Measurements from ENCODE around the gene CFAP45.

Gene CFAP45

GRCh38 chr1:159935719-159936272 lies 35.8 kb upstream of the CFAP45 start:
- FAIRE-seq = no peak

DNA sequence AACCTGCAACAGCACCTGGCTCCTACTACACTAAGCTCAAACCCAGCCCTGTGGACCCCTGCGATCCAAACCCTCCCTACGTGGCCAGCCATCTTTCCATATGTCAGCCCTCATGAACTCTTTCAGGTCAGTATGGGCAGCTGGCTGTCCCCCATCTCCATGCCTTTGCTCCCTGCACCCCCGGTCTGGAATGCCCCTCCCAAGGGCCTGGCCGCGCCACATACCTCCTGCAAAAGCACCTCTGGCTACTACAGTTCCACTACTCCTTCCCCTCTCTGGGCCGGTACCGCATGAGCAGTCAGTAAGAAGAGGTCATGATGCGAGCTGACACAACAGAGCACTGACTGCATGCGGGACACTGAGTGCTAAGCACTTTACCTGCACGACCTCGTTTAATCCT lies 35.3 kb upstream of the CFAP45 start:
- FAIRE-seq = no peak

- FAIRE-seq = no peak
Measured at GRCh38 chr1:159934136-159935039, 34.4 kb upstream of the CFAP45 start.

GRCh38 chr1:159933347-159933746 lies 33.4 kb upstream of the CFAP45 start:
- FAIRE-seq = no peak

- no peak for FAIRE-seq
Measured at GRCh38 chr1:159932296-159933285, 32.6 kb upstream of the CFAP45 start.

- FAIRE-seq = no peak
Measured at GRCh38 chr1:159931795-159932173, 31.8 kb upstream of the CFAP45 start.

DNA sequence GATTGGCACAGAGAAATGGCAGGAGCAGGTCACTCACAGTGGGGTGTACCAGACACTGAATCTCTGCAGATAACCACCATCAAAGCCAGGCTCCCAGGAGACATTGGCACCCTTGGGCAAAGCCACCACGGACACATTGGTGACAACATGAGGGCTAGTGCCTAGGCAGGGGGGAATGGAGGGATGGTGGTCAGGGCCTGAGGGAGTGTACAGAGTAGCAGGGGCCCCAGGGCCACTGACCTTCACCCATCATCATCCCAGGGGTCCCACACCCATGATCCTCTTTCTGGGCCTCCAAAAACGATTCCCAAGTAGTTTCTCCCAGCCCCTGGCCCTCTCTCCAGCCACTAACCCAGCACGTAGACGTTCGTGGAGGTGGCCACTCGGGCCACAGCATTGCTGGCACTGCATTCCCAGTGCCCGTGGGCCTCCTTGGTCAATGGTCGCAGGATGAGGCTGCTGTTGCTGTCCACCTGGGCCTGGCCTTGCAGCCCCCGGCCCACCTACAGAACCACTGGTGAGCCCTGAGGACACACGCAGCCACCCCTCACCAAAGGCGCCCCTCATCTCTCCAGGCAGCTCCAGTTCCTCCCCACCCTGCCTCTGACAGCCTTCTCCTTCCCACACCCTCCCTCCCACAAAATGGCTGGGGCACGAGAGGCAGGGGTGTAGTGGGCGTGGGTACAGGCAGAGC lies 31.3 kb upstream of the CFAP45 start:
- FAIRE-seq = no peak

GRCh38 chr1:159930634-159931033 lies 30.7 kb upstream of the CFAP45 start:
- FAIRE-seq = no peak

GRCh38 chr1:159930216-159930615 lies 30.3 kb upstream of the CFAP45 start:
- FAIRE-seq = no peak

GRCh38 chr1:159929155-159930051 lies 29.4 kb upstream of the CFAP45 start:
- FAIRE-seq = no peak

DNA sequence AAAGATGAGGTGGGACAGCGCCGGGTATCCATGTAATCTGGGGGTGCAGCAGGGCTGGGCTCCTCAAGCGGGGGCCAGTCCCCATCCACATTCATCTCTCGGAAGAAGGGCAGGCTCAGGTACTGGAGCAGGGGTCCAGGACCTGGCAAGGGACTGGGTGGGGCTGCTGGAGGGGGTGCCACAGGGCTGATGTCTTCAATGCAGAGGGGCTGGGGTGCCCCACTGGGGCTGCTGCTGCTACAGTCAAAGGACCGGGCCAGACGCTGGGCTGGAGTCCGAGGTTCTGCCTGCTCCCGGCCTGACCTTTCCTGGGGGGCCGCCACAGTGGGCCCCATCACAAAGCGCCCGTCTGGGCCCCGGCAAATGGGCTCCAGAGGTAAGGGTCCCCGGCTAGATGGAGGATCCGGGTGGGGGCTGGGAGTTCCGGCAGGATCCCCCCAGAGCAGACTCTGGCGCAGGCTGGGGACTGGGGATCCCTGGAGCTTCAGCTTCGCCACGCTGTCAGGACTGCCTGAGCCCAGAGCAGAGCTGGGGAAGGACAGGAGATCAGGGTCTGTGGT lies 28.6 kb upstream of the CFAP45 start:
- no peak for FAIRE-seq

DNA sequence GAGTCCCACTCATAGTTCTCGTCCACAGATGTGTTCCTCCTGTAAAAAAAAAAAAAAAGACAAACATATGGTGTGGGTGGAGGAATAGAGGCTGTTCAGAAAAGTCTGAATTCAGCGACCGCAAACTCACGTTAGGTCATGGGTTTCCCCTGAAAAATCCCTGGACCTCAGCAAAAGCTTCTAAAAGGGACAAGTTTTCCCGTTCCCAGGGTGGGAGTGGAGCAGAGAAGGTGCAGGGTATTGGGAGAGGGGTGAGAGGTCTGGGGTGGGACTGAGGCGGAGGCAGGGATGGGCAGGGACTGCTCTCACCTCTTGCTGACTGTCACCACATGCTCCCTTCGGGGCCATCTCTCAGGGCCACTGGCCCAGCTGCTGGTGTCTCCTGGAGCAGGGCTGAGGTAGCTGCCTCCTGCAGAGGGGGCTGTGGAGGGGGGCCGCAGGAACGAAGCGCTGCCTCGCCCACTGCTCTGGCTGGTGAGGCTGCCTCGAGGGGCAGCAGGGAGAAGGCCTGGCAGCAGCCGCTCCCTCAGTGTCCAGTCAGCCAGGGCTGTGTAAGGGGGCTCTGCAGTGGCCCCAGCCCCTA lies 28.0 kb upstream of the CFAP45 start:
- FAIRE-seq = no peak

GRCh38 chr1:159927211-159927848 lies 27.4 kb upstream of the CFAP45 start:
- FAIRE-seq = no peak

GRCh38 chr1:159925719-159926078 lies 25.7 kb upstream of the CFAP45 start:
- FAIRE-seq = no peak

- FAIRE-seq = no peak
Measured at GRCh38 chr1:159924791-159925718, 25.1 kb upstream of the CFAP45 start, which contains the start of gene TAGLN2. Gene TAGLN2 (minus strand): TSS chr1:159925507. CDS start chr1:159920509, 4,998 bp downstream.

- no peak for FAIRE-seq
Measured at GRCh38 chr1:159924025-159924790, 24.2 kb upstream of the CFAP45 start.

DNA sequence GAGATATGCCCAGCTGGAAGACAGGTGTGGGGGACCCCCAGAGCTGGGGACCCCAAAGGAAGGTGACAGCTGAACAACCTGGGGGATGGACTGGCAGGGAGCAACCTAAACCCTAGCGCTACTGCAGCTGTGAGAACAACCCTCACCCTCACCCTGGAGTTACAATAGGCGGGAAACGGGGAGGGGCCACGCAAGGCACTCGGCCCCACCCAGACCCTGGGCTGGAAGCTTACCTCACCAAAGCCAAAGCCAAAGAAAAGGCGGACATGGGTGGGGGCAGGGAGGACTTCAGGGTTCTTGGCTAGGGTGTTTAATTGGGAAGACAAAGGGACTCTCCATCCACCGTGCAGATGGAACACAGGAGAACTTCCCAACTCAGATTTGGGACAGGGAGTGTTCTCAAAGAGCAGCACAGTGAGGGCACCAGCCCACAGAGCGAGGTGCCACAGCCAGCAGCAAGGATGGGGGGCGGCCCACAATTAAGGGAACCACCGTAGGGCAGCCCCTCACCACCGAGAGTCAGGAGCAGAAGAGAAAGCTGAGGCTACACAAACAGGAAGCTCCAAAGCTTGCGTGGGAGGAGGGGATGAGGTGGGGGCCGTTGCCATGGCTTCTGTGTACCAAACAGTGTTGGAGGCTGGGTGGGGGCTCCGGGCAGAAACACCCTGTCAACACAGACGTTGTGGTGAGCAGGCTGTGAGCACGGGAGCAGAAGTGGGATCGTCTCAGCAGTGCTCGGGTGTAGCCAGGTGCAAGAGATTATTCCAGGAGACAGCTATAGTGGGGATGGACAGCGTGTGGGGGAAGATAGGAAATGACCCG lies 23.4 kb upstream of the CFAP45 start:
- no peak for FAIRE-seq

All from islet of Langerhans (tissue), 1 donor.